Gastrocnemius medialis (tissue), 4 donors: ENCODE data around the gene ASS1. TPM values are rescaled to one million over a fixed set of nuclear protein-coding genes. Genes with fewer than 3 reads are reported as not detected.

Experiments
- ATAC-seq, 2 donors: fragments of 150-250 bp; one replicate each; pipeline ENCODE4 v1.9.1; 2016
- DNase-seq, 2 donors: peaks; one replicate each; pipeline ENCODE4 v3.0.0-alpha.2; 2019
- H3K27ac ChIP-seq, 4 donors: fragments of 200-600 bp; sonication (generic); 1 replicate in 1 of 4; 2 replicates in 3 of 4; pipeline ENCODE4 v1.5.1; 2016 to 2018; ENCODE audit warnings: mild to moderate bottlenecking in 2 of 4, moderate library complexity in 1 of 4
- H3K27me3 ChIP-seq, 3 donors: fragments of 200-600 bp; sonication (generic) in 2 of 3; 1 replicate in 1 of 3; 2 replicates in 2 of 3; pipeline versions ENCODE4 v1.5.1 to v1.6.0; 2016 to 2019; ENCODE audit warnings: mild to moderate bottlenecking in 1 of 3, moderate library complexity in 1 of 3
- H3K36me3 ChIP-seq, 2 donors: fragments of 200-600 bp; sonication (generic) in 1 of 2; one replicate each; pipeline ENCODE4 v1.5.1; 2017 to 2018
- H3K4me1 ChIP-seq, 2 donors: fragments of 200-600 bp; sonication (generic) in 1 of 2; one replicate each; pipeline ENCODE4 v1.5.1; 2016 to 2017; ENCODE audit warnings: mild to moderate bottlenecking in 2 of 2
- H3K4me3 ChIP-seq, 4 donors: fragments of 200-600 bp; sonication (generic) in 3 of 4; 1 replicate in 1 of 4; 2 replicates in 3 of 4; pipeline ENCODE4 v1.5.1; 2016 to 2019; ENCODE audit warnings: mild to moderate bottlenecking in 2 of 4
- H3K9me3 ChIP-seq, 3 donors: fragments of 200-600 bp; sonication (generic) in 2 of 3; 1 replicate in 1 of 3; 2 replicates in 2 of 3; pipeline ENCODE4 v1.5.1; 2016 to 2019
- CTCF ChIP-seq, 5 experiments: fragments of 450-650 bp in 3 of 5; fragments of 200-600 bp in 2 of 5; sonication (generic) in 2 of 5; IDR thresholded peaks in 4 of 5; conservative IDR thresholded peaks in 1 of 5; 1 replicate in 4 of 5; 2 replicates in 1 of 5; pipeline ENCODE4 v1.5.1; 2016 to 2019; ENCODE audit warnings: antibody characterized with exemption in 5 of 5, mild to moderate bottlenecking in 3 of 5, moderate library complexity in 3 of 5
- POLR2A ChIP-seq, 2 donors: fragments of 450-650 bp; IDR thresholded peaks; one replicate each; pipeline ENCODE4 v1.6.1; 2017; ENCODE audit warnings: antibody characterized with exemption in 2 of 2, mild to moderate bottlenecking in 2 of 2, moderate library complexity in 2 of 2
- in situ Hi-C, 4 donors: fragments of 200-750 bp; cut with MboI; loops; one replicate each; pipeline versions ENCODE4 v1.15.0 to v1.8.0; 2017; ENCODE audit warnings: low sequenced_read_pairs in 4 of 4
- intact Hi-C: fragments of 100-400 bp; cut with DNase I; formaldehyde crosslinking; loops from one replicate; pipeline ENCODE4 v1.15.1; 2023; ENCODE audit warnings: low total_unique reads
- total RNA-seq, 4 donors: library from RNA; depleted of rRNA; stranded (reverse); fragments of >200 nt; gene quantifications; one replicate each; pipeline versions ENCODE4 v1.1.0 to v1.2.3, GENCODE V29; 2016

The ASS1 gene
- total RNA-seq, 4 donors from 2014 or later: 44.5 to 83.4 (median 68.5) TPM

GRCh38 chr9:130523921-130524320 is 79.2 kb downstream of the ASS1 start:
- H3K36me3 ChIP-seq: no peaks in the 10 kb centered on the region
- DNase-seq (no peak), ATAC-seq (no peak)
- intact Hi-C loops: no loop called here
- H3K4me3 ChIP-seq: no peak overlapping the region
- H3K4me1 ChIP-seq: no peaks in the 10 kb centered on the region
- TF ChIP-seq CTCF (IDR thresholded peaks at IDR 0.05 in 4 of 5, conservative IDR thresholded peaks at IDR 0.05 in 1 of 5) (no peak), POLR2A (IDR thresholded peaks at IDR 0.05) (no peak)
- no peak overlapping the region for H3K27ac ChIP-seq
- H3K27me3 ChIP-seq: peaks cover 0 to 24% (median 7%) of the 10 kb centered on the region in 3 donors
- H3K9me3 ChIP-seq: no peaks in the 10 kb centered on the region
- in situ Hi-C loops: no loop called here

- DNase-seq (no peak), ATAC-seq (no peak)
- H3K4me3 ChIP-seq: no peak overlapping the region
- H3K36me3 ChIP-seq: no peaks in the 10 kb centered on the region
- in situ Hi-C loops (no loop called here), intact Hi-C loops (no loop called here)
- no peaks in the 10 kb centered on the region for H3K9me3 ChIP-seq
- H3K27ac ChIP-seq: no peak overlapping the region
- H3K4me1 ChIP-seq: peaks cover 4% of the 10 kb centered on the region in 2 donors
- peaks cover 0 to 24% (median 7%) of the 10 kb centered on the region in 3 donors for H3K27me3 ChIP-seq
- no peak for TF ChIP-seq POLR2A (IDR thresholded peaks at IDR 0.05)
- TF ChIP-seq CTCF (IDR thresholded peaks at IDR 0.05 in 4 of 5, conservative IDR thresholded peaks at IDR 0.05 in 1 of 5): no peak
Measured at GRCh38 chr9:130526193-130526853, 81.6 kb downstream of the ASS1 start.

- TF ChIP-seq CTCF (IDR thresholded peaks at IDR 0.05 in 4 of 5, conservative IDR thresholded peaks at IDR 0.05 in 1 of 5) (no peak), POLR2A (IDR thresholded peaks at IDR 0.05) (no peak)
- ATAC-seq (no peak), DNase-seq (no peak)
- intact Hi-C loops: no loop called here
- in situ Hi-C loops: no loop called here
- no peaks in the 10 kb centered on the region for H3K9me3 ChIP-seq
- H3K27ac ChIP-seq: no peak overlapping the region
- no peaks in the 10 kb centered on the region for H3K36me3 ChIP-seq
- H3K4me3 ChIP-seq: no peak overlapping the region
- peaks cover 4% of the 10 kb centered on the region in 2 donors for H3K4me1 ChIP-seq
- peaks cover 0 to 24% (median 7%) of the 10 kb centered on the region in 3 donors for H3K27me3 ChIP-seq
Measured at GRCh38 chr9:130526854-130527650, 82.3 kb downstream of the ASS1 start.

- peaks cover 3 to 28% (median 7%) of the 10 kb centered on the region in 3 donors for H3K27me3 ChIP-seq
- intact Hi-C loops: no loop called here
- TF ChIP-seq CTCF (IDR thresholded peaks at IDR 0.05 in 4 of 5, conservative IDR thresholded peaks at IDR 0.05 in 1 of 5) (no peak), POLR2A (IDR thresholded peaks at IDR 0.05) (no peak)
- ATAC-seq (no peak), DNase-seq (no peak)
- peaks cover 4% of the 10 kb centered on the region in 2 donors for H3K4me1 ChIP-seq
- no peaks in the 10 kb centered on the region for H3K9me3 ChIP-seq
- no peaks in the 10 kb centered on the region for H3K36me3 ChIP-seq
- no peak overlapping the region for H3K27ac ChIP-seq
- in situ Hi-C loops: no loop called here
- no peak overlapping the region for H3K4me3 ChIP-seq
Measured at GRCh38 chr9:130527651-130528310, 83.0 kb downstream of the ASS1 start.
